ENCODE results near the gene ADGRV1. TPM values are rescaled to one million over a fixed set of nuclear protein-coding genes. Genes with fewer than 3 reads are reported as not detected.

ADGRV1 gene
- total RNA-seq, 1 donor from 2014 or later, result 18.2 TPM

DNA sequence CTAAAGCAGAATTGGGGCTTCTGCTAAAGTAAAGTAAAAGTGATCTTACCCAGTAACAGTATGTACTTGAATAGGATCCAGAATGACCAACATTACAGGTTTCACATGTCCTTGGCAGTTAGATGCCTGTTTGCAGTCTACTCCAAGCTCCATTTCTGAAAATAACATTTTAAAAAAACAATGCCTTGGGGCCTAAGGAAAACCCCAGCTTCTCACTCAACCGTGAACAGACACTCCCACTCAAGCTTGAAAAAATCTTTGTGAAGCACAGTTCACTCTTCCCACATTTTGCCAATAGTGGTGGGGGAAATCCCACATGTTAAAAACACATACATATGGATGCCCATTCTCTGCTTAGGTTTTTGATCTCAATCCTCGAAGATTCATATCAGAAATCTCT is 520.4 kb downstream of the ADGRV1 start:
- no peak for DNase-seq
- TF ChIP-seq, protein P1, sequence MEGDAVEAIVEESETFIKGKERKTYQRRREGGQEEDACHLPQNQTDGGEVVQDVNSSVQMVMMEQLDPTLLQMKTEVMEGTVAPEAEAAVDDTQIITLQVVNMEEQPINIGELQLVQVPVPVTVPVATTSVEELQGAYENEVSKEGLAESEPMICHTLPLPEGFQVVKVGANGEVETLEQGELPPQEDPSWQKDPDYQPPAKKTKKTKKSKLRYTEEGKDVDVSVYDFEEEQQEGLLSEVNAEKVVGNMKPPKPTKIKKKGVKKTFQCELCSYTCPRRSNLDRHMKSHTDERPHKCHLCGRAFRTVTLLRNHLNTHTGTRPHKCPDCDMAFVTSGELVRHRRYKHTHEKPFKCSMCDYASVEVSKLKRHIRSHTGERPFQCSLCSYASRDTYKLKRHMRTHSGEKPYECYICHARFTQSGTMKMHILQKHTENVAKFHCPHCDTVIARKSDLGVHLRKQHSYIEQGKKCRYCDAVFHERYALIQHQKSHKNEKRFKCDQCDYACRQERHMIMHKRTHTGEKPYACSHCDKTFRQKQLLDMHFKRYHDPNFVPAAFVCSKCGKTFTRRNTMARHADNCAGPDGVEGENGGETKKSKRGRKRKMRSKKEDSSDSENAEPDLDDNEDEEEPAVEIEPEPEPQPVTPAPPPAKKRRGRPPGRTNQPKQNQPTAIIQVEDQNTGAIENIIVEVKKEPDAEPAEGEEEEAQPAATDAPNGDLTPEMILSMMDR (IDR thresholded peaks at IDR 0.05; ENCODE audit: partially characterized antibody, unreplicated experiment), result no peak
- Mint-ChIP-seq H3K9me3 (ENCODE audit: unreplicated experiment) (peaks cover 2% of the 10 kb centered on the region), H3K4me1 (ENCODE audit: low read depth, unreplicated experiment) (peaks cover 5% of the 10 kb centered on the region), H3K36me3 (ENCODE audit: unreplicated experiment) (no peaks in the 10 kb centered on the region), H3K4me3 (ENCODE audit: unreplicated experiment) (no peak overlapping the region), H3K27me3 (ENCODE audit: unreplicated experiment) (peaks cover 2% of the 10 kb centered on the region), H3K27ac (ENCODE audit: unreplicated experiment) (no peak overlapping the region)

DNA sequence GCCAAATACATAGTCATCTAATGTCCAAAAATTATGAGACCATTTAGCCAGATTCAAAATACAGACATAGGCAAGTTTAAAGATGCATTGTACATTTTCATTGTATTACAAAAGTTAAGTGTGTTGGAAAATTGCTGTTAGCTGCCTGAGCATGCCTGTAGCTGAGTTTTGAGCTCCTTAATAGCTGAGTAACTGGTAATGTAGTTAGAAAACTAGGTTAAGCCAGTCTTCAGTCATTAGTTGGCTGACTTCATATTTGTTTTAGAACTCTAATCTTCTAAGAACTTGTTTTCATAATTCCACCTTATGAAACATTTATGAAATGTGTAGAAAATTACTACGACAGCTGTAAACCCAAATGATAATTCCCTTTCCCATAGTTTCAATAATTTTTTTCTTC is 531.2 kb downstream of the ADGRV1 start:
- Mint-ChIP-seq H3K4me1 (ENCODE audit: low read depth, unreplicated experiment) (no peaks in the 10 kb centered on the region), H3K27ac (ENCODE audit: unreplicated experiment) (no peak overlapping the region), H3K27me3 (ENCODE audit: unreplicated experiment) (no peaks in the 10 kb centered on the region), H3K36me3 (ENCODE audit: unreplicated experiment) (no peaks in the 10 kb centered on the region), H3K4me3 (ENCODE audit: unreplicated experiment) (no peak overlapping the region), H3K9me3 (ENCODE audit: unreplicated experiment) (no peaks in the 10 kb centered on the region)
- TF ChIP-seq, protein P1 (IDR thresholded peaks at IDR 0.05; ENCODE audit: partially characterized antibody, unreplicated experiment), result no peak
- no peak for DNase-seq

DNA sequence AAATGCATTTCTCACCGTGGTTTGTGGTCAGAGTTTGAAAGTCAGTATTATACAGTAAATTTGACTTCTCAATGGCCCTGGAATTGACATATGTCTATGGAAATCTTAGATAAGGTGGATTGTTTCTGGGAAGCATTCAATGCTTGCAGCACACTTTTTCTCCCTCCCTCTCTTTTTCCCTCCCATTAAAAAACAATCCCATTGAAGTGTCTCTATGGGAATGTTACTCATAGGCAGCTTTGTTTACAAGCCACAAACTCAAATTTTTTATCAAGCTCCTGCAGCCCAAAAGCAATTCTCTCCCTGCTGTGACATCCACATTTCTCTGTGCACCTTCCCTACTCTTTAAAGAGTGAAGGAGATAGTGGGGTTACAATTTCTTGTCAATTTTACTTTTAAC is 532.4 kb downstream of the ADGRV1 start:
- no peaks in the 10 kb centered on the region for H3K36me3 Mint-ChIP-seq (ENCODE audit: unreplicated experiment)
- TF ChIP-seq, protein P1 (IDR thresholded peaks at IDR 0.05; ENCODE audit: partially characterized antibody, unreplicated experiment), result no peak
- H3K4me3 Mint-ChIP-seq (ENCODE audit: unreplicated experiment), result no peak overlapping the region
- H3K27me3 Mint-ChIP-seq (ENCODE audit: unreplicated experiment), result no peaks in the 10 kb centered on the region
- no peaks in the 10 kb centered on the region for H3K4me1 Mint-ChIP-seq (ENCODE audit: low read depth, unreplicated experiment)
- no peak overlapping the region for H3K27ac Mint-ChIP-seq (ENCODE audit: unreplicated experiment)
- H3K9me3 Mint-ChIP-seq (ENCODE audit: unreplicated experiment), result no peaks in the 10 kb centered on the region
- DNase-seq, result no peak

DNA sequence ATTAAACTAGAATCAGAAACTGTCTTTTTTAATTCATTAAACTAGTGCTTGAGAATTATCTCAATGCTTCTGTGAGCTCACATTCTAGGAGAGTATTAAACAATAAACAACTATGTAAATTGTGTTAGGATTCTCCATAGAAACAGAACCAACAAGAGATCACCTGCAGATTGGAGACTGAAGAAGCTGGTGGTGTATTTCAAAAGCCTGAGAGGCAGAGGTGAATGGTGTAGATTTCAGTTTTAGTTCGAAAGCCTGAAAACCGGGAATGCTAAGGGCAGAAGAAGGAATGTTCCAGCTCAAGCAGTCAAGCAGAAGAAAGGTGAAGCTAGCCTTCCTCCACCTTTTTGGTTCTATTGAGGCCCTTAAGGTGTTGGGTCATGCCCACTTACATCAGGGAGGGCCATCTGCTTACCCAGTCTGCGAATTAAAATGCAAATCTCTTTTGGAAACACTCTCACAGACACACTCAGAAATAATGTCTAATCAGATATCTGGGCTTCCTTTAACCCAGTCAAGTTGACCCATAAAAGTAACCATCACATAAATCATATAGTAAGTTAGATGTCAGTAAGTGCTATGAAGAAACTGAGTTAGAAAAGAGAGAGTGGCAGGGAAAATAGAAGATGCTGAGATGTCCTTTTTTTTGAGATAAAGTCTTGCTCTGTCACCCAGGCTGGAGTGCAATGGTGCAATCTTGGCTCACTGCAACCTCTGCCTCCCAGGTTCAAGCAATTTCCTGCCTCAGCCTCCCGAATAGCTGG is 533.1 kb downstream of the ADGRV1 start:
- Mint-ChIP-seq H3K27me3 (ENCODE audit: unreplicated experiment) (no peaks in the 10 kb centered on the region), H3K9me3 (ENCODE audit: unreplicated experiment) (no peaks in the 10 kb centered on the region), H3K27ac (ENCODE audit: unreplicated experiment) (no peak overlapping the region), H3K4me1 (ENCODE audit: low read depth, unreplicated experiment) (peaks cover 3% of the 10 kb centered on the region), H3K4me3 (ENCODE audit: unreplicated experiment) (no peak overlapping the region), H3K36me3 (ENCODE audit: unreplicated experiment) (no peaks in the 10 kb centered on the region)
- DNase-seq, result no peak
- TF ChIP-seq, protein P1 (IDR thresholded peaks at IDR 0.05; ENCODE audit: partially characterized antibody, unreplicated experiment), result no peak

Data from glutamatergic neuron (in vitro differentiated cells).